Measurements from ENCODE around the gene SAXO1.

DNA sequence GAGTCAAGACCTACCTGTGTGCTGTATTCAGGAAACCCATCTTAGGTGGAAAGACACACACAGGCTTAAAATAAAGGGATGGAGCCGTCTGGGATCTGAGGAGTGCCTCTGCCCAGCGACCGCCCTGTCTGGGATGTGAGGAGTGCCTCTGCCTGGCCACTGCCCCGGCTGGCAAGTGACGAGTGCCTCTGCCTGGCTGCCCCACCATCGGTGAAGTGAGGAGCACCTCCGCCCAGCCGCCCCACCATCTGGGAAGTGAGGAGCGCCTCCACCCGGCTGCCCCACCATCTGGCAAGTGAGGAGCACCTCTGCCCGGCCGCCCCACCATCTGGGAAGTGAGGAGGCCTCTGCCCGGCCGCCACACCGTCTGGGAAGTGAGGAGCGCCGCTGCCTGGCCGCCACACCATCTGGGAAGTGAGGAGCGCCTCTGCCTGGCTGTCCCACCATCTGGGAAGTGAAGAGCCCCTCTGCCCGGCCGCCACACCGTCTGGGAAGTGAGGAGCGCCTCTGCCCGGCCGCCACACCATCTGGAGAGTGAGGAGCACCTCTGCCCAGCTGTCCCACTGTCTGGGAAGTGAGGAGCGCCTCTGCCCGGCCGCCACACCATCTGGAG lies 33.7 kb downstream of the SAXO1 start:
- TF ChIP-seq, protein P1, sequence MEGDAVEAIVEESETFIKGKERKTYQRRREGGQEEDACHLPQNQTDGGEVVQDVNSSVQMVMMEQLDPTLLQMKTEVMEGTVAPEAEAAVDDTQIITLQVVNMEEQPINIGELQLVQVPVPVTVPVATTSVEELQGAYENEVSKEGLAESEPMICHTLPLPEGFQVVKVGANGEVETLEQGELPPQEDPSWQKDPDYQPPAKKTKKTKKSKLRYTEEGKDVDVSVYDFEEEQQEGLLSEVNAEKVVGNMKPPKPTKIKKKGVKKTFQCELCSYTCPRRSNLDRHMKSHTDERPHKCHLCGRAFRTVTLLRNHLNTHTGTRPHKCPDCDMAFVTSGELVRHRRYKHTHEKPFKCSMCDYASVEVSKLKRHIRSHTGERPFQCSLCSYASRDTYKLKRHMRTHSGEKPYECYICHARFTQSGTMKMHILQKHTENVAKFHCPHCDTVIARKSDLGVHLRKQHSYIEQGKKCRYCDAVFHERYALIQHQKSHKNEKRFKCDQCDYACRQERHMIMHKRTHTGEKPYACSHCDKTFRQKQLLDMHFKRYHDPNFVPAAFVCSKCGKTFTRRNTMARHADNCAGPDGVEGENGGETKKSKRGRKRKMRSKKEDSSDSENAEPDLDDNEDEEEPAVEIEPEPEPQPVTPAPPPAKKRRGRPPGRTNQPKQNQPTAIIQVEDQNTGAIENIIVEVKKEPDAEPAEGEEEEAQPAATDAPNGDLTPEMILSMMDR (IDR thresholded peaks at IDR 0.05; ENCODE audit: low read depth, low read length, poor library complexity, severe bottlenecking): no peak
- TF ChIP-seq EZH2phosphoT487 (IDR thresholded peaks at IDR 0.05; ENCODE audit: borderline replicate concordance, low read length): no peak
